ENCODE results near the gene MLLT10.

- TF ChIP-seq CTCF (IDR thresholded peaks at IDR 0.05) (no peak), IRF2 (CRISPR knock-in tag; IDR thresholded peaks at IDR 0.05; ENCODE audit: borderline replicate concordance, low read depth) (no peak)
Measured at GRCh38 chr10:21623291-21623690, 89.3 kb downstream of the MLLT10 start.

Measured in WTC11 (cell line).